ENCODE data around the gene RASIP1.
"Not testable (repeated sequence)": the region's sequence is repeated elsewhere in the genome, so short reads cannot be mapped to it uniquely, and the experiment has no call there.

RASIP1 gene

DNA sequence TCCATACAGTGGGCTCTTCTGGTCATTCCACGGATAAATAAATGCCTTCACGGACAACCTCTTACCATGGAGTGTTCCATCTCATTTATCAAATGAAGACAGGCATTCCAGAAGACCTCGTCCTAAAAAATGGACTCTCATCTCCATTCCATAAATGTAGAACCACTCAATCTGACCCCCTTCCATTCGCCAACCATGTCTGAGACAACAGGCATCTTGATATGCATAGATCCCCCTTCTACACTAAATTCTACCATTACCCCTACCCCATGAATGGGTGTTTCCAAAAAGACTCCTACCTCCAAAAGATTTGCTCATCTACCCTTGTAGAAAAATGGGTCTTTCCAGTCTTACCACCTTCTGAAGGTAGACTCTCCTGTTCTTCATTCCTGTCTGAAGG, 9.0 kb downstream of the RASIP1 start:
- no peak for DNase-seq (ENCODE audit: low spot score)

DNA sequence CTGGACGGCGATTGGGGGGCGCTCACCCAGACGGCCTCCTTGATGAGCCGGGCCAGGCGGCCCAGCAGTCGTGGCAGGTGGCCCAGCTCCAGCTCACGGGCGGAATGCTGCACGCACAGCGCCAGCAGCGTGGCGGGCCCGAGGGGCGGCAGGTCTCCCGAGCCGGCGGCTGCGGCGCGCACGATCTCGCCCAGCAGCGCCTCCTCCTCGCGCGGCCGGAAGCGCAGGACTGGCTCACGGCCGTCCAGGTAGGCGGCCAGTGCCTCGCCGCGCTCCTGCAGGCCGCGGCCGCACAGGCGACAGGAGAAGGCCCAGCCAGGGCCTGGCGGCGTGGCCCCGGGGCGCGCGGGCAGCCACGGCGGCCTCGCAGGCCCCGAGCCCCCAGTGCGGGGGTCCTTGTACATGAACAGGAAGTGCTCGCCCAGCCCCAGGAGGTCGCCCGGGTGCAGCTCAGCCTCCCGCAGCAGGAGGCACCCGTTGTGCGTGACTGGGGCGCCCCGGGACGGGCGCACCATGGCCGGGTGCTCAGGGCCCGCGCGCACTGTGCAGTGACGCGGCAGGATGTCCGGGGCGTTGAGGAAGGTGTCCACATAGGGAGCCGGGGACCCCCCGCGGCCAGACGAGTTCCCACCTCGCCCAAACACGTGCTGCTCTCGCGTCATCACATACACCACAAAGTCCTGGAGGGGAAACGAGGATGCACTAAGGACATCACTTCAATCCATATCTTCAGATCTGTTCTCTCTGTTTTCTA, 11.3 kb downstream of the RASIP1 start:
- DNase-seq (ENCODE audit: low spot score): no peak

DNA sequence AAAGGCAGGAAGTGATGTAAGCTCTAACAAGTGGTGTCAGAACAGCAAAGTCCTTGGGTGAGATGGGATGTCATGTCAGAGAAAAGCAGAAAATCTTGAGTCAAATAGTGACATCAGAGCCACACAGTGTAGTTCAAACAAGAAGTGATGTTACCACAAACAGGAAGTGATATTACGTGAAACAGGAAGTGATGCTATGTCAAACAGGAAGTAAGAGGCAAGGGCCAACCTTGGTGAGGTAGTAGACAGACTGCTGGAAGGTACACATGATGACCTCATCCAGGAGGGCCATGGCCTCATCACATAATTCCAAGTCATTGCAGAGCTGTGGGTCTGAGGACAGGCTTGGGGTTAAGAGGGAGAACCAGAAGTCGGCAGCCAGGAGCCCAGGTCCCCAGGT, 13.9 kb downstream of the RASIP1 start:
- no peak for DNase-seq (ENCODE audit: low spot score)

DNA sequence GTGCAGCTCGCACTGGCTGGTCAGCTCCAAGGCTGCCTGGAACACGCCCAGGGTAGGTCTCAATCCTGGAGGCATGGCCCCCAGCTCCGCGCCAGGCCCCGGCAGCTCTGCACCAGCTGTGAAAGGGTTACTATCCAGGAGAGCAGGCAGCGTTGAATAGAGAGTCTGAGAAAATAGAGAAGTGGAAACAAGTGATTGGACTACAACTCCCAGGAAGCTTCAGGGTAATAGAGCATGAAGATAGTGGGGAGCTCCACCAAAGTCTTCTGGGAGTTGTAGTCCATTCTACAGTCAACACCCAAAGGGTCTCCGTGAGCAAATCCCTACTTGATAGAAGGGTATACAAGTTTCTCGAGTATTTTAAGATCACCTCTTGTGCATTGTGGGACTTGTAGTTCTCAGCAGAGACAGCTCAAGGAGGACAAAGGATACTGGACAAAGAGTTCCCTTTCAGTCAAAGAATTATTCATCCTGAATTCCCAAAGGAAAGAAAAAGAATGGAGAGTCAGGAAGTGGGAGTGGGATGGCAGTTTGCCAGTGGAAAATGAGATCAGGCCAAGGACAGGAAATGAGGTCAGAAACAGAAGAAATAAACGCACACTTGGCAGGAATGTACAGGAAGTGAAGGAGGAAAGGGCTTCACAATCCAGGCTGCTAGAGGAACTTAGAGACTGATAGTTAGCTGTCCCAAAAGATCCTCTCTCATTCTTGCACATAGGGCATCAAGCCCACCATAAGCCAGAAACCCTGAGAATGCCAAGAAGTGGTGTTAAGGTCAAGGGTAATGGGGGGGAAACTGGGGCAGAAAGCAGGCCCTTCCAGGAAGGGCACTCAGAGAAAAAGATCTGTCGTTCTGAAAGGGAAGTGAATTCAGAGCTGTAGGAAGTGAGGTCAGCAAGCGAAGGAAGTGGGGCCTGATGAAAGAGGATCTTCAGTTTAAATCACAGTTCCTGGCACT, 15.3 kb downstream of the RASIP1 start:
- no peak for DNase-seq (ENCODE audit: low spot score)

DNA sequence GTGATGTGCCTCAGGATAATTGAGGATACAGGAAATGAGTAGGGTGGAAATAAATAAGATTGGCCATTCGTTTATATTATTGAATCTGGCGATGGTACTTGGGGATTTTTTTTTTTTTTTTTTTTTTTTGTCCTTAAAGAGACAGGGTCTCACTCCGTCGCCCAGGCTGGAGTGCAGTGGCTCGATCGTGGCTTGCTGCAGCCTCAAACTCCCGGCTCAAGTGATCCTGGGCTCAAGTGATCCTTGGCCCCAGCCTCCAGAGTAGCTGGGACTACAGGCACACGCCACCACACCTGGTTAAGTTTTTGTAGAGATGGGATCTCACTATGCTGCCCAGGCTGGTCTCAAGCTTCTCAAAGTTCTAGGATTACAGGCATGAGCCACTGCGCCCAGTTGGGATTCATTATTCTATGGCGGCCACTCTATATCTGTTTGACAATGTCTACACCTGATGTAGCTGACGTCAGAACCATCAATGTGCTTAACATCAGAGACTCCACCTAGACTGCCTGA, 18.2 kb downstream of the RASIP1 start:
- DNase-seq (ENCODE audit: low spot score): no peak

DNA sequence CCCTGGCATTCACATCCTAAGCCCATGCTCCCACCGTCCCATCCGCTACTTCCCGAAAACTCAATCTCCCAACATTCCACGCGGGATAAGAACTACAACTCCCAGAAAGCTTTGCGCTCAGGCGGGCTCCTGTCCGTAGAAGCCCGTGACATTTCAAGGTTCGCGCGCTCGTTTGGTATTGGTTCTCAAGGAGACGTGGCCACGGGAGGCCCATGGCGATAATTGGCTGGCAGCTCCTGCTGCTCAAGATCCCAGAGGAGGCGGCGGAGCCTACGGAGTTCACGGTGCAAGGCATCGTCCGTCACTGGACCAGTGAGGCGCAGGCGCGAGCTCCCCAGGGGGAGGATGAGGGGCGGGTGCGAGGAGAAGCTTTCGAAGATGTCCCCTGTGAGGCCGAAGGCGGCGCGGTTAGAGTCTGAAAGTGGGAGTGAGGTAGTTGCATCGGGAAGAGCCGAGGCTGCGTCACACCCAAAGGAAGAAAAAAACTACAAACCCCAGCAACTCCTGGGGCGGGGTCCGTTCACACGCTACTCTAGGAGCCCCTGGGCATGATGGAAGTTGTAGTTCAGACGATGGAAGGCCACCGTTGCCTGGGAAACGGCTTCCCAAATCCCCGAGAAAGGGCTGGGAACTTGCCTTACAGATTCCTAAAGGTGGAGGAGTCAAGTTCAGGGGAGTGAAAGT, 19.7 kb downstream of the RASIP1 start:
- peak; percentile 98 for DNase-seq (ENCODE audit: low spot score)

DNA sequence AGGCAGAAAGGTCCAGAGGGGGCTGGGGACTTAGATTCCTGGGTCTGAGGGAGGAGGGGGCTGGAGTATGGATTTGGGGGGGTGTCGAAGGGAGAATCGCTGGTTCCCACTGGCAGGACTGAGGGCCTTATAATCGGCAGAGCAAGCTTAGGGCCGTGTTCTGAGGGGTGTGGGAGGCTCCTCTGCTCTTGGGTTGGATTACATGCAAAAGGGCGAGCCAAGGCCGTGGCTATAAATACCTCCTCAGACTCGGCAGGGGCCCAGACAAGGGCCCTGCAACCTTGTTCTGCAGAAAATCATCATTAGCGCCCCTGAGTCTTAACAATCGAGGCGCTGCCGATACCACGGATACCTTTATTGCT, 20.2 kb downstream of the RASIP1 start:
- DNase-seq (ENCODE audit: low spot score): no peak

DNA sequence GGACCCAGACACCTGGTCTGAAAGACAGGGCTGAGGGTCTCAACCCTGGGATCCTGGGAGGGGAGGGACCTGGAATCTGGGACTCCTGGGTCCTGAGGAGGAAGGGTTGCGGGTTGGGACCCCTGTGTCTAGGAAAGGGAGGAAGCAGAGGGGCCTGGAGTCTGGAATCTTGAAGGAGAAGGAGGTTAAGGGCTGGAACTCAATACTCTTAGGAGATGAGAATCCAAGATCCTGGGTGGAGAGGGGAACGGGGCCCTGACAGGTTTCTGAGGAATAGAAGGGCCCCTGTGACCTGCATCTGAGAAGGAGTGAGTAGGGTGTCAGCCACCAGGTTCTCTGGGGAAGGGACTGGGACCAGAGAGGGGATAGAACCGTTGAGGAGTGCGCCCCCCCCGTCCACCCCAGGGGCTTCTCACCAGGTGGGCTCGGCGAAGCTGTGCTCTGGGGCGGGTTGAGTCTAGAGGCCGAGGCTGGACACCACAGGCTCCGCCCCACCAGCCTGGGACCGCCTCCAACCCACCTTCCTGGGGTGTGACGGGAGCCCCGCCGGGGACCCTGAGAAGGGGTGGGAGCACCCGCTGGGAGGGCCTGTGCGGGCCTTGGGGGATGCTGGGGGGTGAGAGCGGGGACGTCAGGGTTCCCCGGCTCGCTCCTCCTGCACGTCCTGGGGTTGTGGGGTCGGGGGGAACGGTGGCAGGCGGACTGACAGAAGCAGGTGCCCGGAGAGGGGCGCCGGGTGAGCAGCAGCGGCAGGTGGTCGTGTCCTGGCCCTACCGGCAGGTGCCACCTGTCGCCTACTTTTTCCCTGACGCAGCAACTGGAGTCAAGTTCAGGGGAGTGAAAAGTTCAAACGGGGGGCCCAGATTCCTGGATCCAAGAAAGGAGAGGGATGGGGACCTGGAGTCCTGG, 20.9 kb downstream of the RASIP1 start, which contains the start of gene MAMSTR:
MAMSTR (minus strand) TSS at position 463 of the 909 bp plus-strand sequence. CDS start 694 bp downstream, outside the sequence.
- peak; percentile 76 for DNase-seq (ENCODE audit: low spot score)

DNA sequence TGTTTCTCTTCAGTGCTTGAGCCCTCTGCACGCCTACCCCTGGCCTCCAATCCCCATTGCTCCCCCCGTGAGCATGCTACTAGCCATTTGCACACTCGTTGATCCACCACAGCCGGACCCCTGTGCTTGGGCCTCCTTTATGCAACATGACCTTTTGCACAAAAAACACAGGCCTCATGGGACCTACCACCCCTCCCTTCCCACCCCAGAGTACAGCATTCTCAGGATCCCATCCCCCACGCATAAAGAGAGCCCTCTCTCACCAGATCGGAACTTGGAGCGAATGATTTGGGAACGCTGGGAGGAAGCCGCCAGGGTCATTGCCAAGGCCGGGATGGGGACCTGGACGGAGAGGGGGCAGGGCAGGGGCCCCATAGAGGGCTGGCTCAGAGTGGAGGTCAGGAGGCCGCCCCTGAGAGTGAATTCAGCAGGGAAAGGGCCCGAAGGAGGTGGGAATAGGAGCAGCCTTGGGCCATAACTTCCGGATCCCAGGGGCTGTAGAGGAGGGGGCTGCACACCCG, 21.6 kb downstream of the RASIP1 start:
- DNase-seq (ENCODE audit: low spot score): peak; percentile 67

DNA sequence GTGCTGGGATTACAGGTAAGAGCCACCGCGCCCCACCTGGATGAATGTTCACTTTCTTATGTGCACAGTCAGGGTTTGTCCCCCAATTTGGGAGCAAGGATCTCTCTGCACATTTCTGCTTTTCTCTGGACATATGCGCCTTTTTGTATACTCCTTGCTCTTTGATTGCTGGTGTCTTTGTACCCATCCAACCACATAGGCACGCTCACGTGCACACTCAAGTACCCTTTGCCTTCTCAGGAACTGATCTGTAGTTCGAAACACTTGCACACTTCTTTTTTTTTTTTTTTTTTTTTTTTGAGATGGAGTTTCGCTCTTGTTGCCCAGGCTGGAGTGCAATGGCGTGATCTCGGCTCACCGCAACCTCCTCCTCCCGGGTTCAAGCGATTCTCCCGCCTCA, 22.3 kb downstream of the RASIP1 start:
- DNase-seq (ENCODE audit: low spot score): not testable (repeated sequence)

DNA sequence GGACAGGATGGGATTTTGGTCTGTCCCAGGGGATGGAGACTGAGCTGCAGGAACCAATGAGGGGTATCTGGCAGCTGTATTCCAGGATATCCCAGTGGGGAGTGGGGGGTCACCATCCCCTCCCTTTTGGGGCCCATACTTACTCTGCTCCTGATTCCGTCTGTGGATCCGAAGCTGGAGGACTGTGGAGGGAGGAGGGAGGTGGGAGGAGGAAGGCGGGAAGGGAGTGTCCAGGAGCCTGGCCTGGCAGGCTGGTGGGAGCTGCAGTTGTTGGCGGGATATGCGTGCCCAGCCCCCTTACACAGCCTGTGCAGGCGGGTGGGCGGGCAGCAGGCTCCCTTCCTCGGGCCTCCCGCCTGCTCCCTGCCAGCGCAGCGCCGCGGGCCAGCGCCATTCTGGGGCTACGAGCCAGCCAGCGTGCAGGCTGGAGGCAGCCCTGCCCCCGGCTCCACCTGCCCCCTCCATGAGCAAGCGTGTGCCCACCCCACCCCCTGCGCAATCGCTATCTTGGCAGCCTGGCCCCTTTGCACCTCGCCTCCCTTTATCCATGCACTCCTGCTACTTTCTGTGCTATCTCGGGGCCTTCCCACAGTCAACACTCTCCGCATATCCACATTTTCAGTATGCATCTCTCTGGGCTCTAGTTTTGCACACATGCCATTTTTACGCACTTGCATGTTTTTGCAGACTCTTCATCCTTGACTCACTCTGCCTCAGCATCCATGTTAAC, 23.7 kb downstream of the RASIP1 start:
- DNase-seq (ENCODE audit: low spot score): no peak

DNA sequence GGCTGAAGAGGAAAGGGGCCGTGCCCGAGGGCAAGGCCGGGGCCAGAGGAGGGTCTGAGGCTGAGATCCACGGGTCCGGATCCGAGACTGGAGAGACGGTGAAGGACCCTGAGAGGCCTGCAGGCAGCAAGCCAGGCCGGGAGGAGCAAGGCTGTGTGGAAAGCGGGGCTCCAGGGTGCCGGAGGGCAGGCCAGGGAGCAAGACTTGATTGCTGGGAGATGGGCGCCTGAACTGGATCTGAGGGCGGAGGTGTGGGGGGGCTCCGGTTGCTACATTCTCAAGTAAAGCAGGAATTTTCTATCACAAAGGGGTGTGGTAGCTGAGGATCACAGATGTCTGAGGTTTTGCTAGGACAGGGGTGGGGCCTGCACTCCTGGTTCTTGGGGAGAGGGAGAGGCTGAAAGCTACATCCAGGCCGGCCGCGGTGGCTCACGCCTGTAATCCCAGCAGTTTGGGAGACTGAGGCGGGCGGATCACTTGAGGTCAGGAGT, 24.7 kb downstream of the RASIP1 start:
- no peak for DNase-seq (ENCODE audit: low spot score)

DNA sequence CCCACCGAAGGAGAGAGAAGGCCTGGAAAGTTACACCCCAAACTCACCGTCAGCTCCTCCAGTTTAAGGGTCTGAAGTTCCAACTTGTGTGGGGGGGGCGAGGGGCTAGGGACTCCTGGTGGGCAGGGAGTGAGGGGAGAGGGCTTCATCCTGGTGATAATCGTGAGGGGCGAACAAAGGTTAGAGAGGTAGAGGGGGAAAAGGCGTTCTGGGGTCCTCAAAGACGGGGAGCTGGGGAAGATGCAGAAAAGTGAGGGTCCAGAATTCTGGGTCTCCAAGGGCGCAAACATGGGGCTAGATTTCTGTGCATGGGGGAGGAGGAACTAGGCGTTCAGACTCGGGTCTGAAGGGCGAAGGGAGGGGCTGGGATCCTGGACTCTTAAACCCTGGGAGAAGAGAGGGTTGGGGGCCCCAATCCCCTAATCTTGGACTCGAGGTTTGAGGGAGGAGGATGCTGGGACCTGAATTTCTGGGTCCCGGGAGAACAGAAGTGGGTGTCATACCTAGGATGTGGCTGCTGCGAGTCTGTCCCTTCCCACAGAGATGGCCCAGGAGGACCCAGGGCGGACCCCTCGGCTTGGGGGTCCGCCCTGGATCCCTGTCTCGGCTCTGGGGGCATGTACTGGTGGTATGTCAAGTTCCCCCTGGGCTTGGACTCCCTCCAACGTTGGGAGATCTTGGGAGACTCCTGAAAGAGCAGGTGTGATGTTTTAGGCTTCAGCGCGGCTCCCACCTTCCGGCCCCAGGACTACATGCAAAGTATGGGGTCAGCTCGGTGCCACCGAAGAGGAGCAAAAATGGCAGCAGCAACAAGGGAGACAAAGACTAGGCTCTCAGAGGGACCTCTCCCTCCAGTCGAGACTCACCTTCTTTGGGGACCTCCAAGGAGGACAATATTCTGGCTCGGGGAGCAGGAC, 25.4 kb downstream of the RASIP1 start:
- DNase-seq (ENCODE audit: low spot score): no peak

DNA sequence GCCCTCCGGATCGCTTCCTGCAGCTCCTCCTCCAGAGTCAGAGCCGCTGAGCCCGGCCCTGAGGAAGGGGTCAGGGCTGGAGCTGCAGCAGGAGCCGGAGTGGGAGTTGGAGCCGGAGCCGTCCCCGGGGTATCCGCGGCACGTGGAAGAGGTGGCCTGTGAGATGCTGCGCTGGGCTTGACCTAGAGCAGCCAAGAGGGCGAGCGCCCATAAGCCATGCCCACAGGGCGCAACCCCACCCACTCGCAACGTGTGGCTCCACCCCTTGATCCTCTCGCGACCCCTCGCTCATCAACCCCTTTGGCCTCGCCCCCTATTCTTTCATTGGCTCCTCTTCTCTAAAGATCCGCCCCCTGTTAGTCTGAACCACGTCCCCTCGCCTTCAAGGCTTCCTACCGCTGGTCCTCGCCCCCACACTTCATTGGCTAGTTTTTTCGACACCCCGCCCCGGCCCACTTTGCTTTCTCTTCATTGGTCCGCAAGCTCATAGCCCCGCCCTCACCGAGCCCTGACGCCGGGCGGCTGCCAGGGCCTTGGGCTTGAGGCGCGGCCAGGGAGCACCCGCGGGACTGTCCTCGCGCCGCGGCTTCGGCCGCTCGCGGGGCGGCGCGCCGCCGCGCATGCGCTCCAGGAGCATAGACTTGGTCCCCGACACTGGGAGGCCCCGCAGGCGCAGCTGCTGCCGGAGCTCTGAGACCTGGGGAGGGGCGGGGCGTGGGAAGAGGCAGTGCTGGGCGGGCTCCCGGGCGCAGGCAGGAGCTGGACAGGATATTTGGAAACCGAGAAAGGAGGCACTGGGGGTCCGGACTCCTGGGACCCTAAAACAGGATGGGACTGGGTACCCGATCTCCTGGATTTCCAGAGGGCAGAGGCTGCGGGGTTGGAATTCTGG, 26.3 kb downstream of the RASIP1 start:
- peak; percentile 98 for DNase-seq (ENCODE audit: low spot score)

DNA sequence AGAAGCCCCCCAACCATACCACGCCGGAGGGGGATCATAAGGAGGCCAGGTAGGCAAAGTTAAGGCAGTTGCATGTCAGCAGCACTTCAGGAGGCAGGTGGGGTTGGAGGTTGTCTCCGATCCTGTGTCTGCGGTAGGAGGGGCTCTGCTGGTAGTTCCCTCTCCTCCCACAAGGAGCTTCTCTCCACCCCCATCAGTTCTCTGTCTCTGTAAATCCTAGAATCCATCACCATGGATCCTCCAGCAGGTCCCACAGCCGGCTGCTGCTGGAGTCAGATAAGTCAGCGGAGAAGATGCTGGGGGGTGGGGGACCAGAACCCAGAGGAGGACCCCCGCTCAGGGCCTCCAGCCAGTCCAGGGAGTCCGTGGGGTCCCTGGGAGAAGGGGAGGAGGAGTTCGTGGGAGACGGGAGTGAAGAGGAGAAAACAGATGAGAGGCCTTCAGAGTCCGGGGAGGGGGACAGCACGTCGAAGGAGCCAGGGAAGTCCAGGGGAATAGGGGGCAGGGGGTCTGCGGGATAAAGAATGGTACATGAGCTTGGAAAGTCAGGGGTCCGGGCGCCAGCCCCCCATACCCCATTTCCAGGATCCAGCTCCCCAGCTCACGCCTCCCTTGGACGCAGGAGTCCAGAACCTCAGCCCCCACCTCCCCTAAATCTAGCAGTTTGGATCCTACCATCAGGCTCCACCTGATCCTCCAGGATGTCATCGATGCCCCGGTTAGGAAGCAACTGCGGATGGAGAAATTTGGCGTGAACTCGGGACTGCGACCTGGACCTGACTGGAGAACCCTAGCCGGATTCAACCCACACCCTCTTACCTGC, 27.2 kb downstream of the RASIP1 start:
- DNase-seq (ENCODE audit: low spot score): peak; percentile 77

DNA sequence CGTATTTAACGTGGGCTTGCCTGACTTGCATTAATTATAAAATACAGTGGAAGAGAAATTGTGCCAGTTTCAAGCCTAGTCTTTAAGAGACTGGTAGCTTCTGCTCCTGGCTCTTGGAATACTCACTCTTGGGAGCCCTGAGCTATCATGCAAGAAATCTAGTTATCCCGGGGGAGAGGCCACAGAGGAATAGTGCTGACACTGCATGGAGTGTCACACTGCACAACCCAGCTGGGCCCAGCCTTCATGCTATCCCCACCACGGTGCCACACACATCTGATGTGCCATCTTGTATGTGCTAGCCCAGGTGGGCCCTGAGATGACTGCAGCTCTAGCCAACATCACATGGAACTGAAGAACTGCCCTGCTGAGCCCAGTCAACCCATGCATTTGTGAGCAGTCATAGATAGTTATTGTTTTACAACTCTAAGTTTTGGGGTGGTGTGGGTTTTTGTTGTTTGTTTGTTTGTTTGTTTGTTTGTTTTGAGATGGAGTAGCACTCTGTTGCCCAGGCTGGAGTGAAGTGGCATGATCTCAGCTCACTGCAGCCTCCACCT, 29.2 kb downstream of the RASIP1 start:
- DNase-seq (ENCODE audit: low spot score): no peak

DNA sequence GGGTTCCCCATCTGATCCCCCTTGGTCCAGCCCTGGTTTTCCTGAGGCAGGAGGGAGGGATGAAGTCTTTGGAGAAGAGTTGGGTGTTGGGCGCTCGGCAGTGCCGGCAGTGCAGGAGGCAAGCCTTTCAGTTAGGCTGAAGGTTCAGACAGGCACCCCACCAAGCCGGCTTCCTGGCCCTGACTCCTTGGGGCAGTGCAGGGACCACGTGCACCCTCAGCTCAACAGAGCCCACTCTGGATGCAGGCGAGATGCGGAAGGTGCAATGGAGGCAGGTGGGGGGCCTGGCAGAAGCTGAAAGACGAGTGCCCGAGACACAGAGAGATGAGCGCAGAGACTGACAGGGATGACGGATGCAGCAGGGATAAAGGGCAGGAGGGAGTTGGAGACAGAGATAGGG, 31.9 kb downstream of the RASIP1 start:
- no peak for DNase-seq (ENCODE audit: low spot score)

Data from HuH-7 (cell line).